GM12878 (cell line): ENCODE results near the gene WRAP73. TPM values are rescaled to one million over a fixed set of nuclear protein-coding genes. Genes with fewer than 3 reads are reported as not detected.

ENCODE experiments used
- EGR1 ChIP-seq, 2 experiments: IDR thresholded peaks; 1 replicate in 1 of 2; 2 replicates in 1 of 2; pipeline ENCODE4 v1.6.1; 2011 to 2012; ENCODE audit warnings: low read depth in 2 of 2, low read length in 2 of 2, borderline replicate concordance in 1 of 2, mild to moderate bottlenecking in 1 of 2, moderate library complexity in 1 of 2
- FOXK2 ChIP-seq: fragments of 450-650 bp; IDR thresholded peaks from 2 replicates; pipeline ENCODE4 v1.6.1; 2017; ENCODE audit warnings: mild to moderate bottlenecking, moderate library complexity
- HDAC6 ChIP-seq: fragments of 200-600 bp; sonication (generic); IDR thresholded peaks from one replicate; pipeline ENCODE4 v1.8.0; 2017; ENCODE audit warnings: antibody characterized with exemption; ENCODE audit not compliant: unreplicated experiment
- MAX ChIP-seq: IDR thresholded peaks from 2 replicates; pipeline ENCODE4 v1.6.1; 2012; ENCODE audit warnings: low read depth, low read length, improper control_type of control experiment
- MEF2A ChIP-seq: IDR thresholded peaks from 2 replicates; pipeline ENCODE4 v1.6.1; 2011; ENCODE audit warnings: low read depth, mild to moderate bottlenecking, low read length, moderate library complexity; ENCODE audit not compliant: insufficient read depth
- MTA3 ChIP-seq: IDR thresholded peaks from 2 replicates; pipeline ENCODE4 v1.6.1; 2012; ENCODE audit warnings: low read length, inconsistent platforms, borderline replicate concordance
- NFIC ChIP-seq: IDR thresholded peaks from 2 replicates; pipeline ENCODE4 v1.6.1; 2012; ENCODE audit warnings: low read depth, mild to moderate bottlenecking, inconsistent platforms, low read length, moderate library complexity
- NFXL1 ChIP-seq: fragments of 450-650 bp; IDR thresholded peaks from 2 replicates; pipeline ENCODE4 v1.6.1; 2017; ENCODE audit warnings: antibody characterized with exemption, mild to moderate bottlenecking, borderline replicate concordance
- NR2F1 ChIP-seq: fragments of 450-650 bp; conservative IDR thresholded peaks from 2 replicates; pipeline ENCODE4 v1.6.1; 2017; ENCODE audit warnings: mild to moderate bottlenecking
- PRDM15 ChIP-seq: fragments of 450-650 bp; formaldehyde crosslinking; IDR thresholded peaks from 2 replicates; pipeline ENCODE4 v1.4.0; 2020; ENCODE audit warnings: mild to moderate bottlenecking, moderate library complexity
- RAD21 ChIP-seq: IDR thresholded peaks from 2 replicates; pipeline ENCODE4 v1.6.1; 2011; ENCODE audit warnings: mild to moderate bottlenecking, low read depth, low read length, moderate library complexity; ENCODE audit not compliant: insufficient read depth
- RELB ChIP-seq: fragments of 450-650 bp; IDR thresholded peaks from 2 replicates; pipeline ENCODE4 v1.6.1; 2017; ENCODE audit warnings: low read depth, mild to moderate bottlenecking, moderate library complexity
- SMAD1 ChIP-seq: fragments of 450-650 bp; IDR thresholded peaks from 2 replicates; pipeline ENCODE4 v1.6.1; 2018; ENCODE audit warnings: mild to moderate bottlenecking, low read depth; ENCODE audit not compliant: partially characterized antibody
- SPI1 ChIP-seq: IDR thresholded peaks from 2 replicates; pipeline ENCODE4 v1.6.1; 2011; ENCODE audit warnings: low read depth, mild to moderate bottlenecking, low read length, moderate library complexity, borderline replicate concordance; ENCODE audit not compliant: insufficient read depth
- SREBF2 ChIP-seq: IDR thresholded peaks from 2 replicates; pipeline ENCODE4 v1.6.1; 2012; ENCODE audit warnings: mild to moderate bottlenecking, low read length
- TARDBP ChIP-seq: IDR thresholded peaks from 2 replicates; pipeline ENCODE4 v1.6.1; 2016; ENCODE audit warnings: borderline replicate concordance
- ZBTB11 ChIP-seq: fragments of 450-650 bp; formaldehyde crosslinking; IDR thresholded peaks from 2 replicates; pipeline ENCODE4 v1.5.0; 2022; ENCODE audit warnings: mild to moderate bottlenecking, missing genetic modification characterization
- ZBTB33 ChIP-seq: fragments of 450-650 bp; IDR thresholded peaks from 2 replicates; pipeline ENCODE4 v1.6.1; 2017; ENCODE audit warnings: mild to moderate bottlenecking
- polyA plus RNA-seq, 11 experiments: library from polyadenylated mRNA; depleted of rRNA in 4 of 11; unstranded in 6 of 11; stranded (reverse) in 5 of 11; fragments of >200 nt; fragmentation: Nextera tagmentation in 4 of 11; fragmentation: Illumina TruSeq in 1 of 11; extraction: Ambion mirVana in 4 of 11; extraction: Trizol in 1 of 11; gene quantifications; 1 replicate in 1 of 11; 2 replicates in 10 of 11; pipeline versions ENCODE4 v1.2.1 to v1.2.3, GENCODE V29; 2011 to 2016; ENCODE audit warnings: inconsistent platforms in 2 of 11, missing spikeins in 2 of 11, low read depth in 1 of 11
- total RNA-seq, 4 experiments: library from RNA; depleted of rRNA in 3 of 4; stranded (reverse); fragments of >200 nt in 3 of 4; fragmentation: Illumina TruSeq in 1 of 4; extraction: Trizol in 1 of 4; gene quantifications; 2 replicates each; pipeline versions ENCODE4 v1.2.1 to v1.2.3, GENCODE V29; 2013 to 2021

WRAP73 gene
- total and polyA plus RNA-seq, 10 of the 15 experiments (the other 5 are each of a cell fraction or from before 2014, with no cell fraction given), result 3.2 to 65.8 (median 48.0) TPM

- TF ChIP-seq RAD21 (no peak), NR2F1 (0 out of 2 replicates have a peak, but pooled peaks have one; percentile 33), NFIC (no peak), SREBF2 (no peak), RELB (no peak), NFXL1 (no peak), TARDBP (no peak), EGR1 (IDR thresholded peaks at IDR 0.05; ENCODE audit: borderline replicate concordance in 1 of 2, low read depth in 2 of 2, low read length in 2 of 2) (peak in 1 of 2 experiments; percentile 89; a peak in 2 of 3 replicates), ZBTB11 (CRISPR knock-in tag) (no peak), SMAD1 (no peak), MTA3 (no peak), SPI1 (peak; percentile 60; the same call in 1 of the 2 replicates), ZBTB33 (no peak), FOXK2 (no peak), MAX (no peak), MEF2A (no peak), PRDM15 (CRISPR knock-in tag) (no peak), HDAC6 (no peak)
These were observed at the start of gene WRAP73 (continued) for GRCh38 chr1:3649342-3650247.
